Stimulated activated CD4-positive, alpha-beta T cell treated with anti-CD3 and anti-CD28 coated beads, Interleukin-2, amount 100 ng/mL, for 24 hours (primary cell): ENCODE data around the gene ATRN.
"Not testable (repeated sequence)": the region's sequence is repeated elsewhere in the genome, so short reads cannot be mapped to it uniquely, and the experiment has no call there.

ENCODE experiments used
- DNase-seq, 2 donors: peaks; one replicate each; pipeline ENCODE4 v3.0.0-alpha.2; 2020

The ATRN gene

GRCh38 chr20:3521852-3522740 lies 51.3 kb downstream of the ATRN start:
- no peak for DNase-seq

- not testable (repeated sequence) for DNase-seq
These were observed 53.9 kb downstream of the ATRN start for GRCh38 chr20:3524696-3525095.

GRCh38 chr20:3532089-3532615 lies 61.3 kb downstream of the ATRN start:
- no peak for DNase-seq

- not testable (repeated sequence) for DNase-seq
These were observed 66.9 kb downstream of the ATRN start for GRCh38 chr20:3537733-3538132.

- no peak for DNase-seq
These were observed 68.7 kb downstream of the ATRN start for GRCh38 chr20:3539311-3540107.

GRCh38 chr20:3541887-3542721 lies 71.3 kb downstream of the ATRN start:
- DNase-seq: no peak

- DNase-seq: no peak
These were observed 73.2 kb downstream of the ATRN start for GRCh38 chr20:3543901-3544507.

GRCh38 chr20:3545401-3545925 lies 74.6 kb downstream of the ATRN start:
- DNase-seq: no peak

GRCh38 chr20:3547906-3548305 lies 77.1 kb downstream of the ATRN start:
- DNase-seq: no peak

GRCh38 chr20:3550837-3551236 lies 80.0 kb downstream of the ATRN start:
- no peak for DNase-seq

- no peak for DNase-seq
These were observed 81.0 kb downstream of the ATRN start for GRCh38 chr20:3551681-3552434.

- DNase-seq: no peak
These were observed 82.8 kb downstream of the ATRN start for GRCh38 chr20:3553663-3554062.

- DNase-seq: no peak
These were observed 86.5 kb downstream of the ATRN start for GRCh38 chr20:3557237-3557785.

GRCh38 chr20:3559231-3559630 lies 88.4 kb downstream of the ATRN start:
- DNase-seq: no peak

GRCh38 chr20:3559637-3560036 lies 88.8 kb downstream of the ATRN start:
- DNase-seq: no peak

GRCh38 chr20:3560162-3560561 lies 89.3 kb downstream of the ATRN start:
- DNase-seq: no peak

GRCh38 chr20:3560578-3560977 lies 89.8 kb downstream of the ATRN start:
- no peak for DNase-seq

GRCh38 chr20:3563133-3563532 lies 92.3 kb downstream of the ATRN start:
- no peak for DNase-seq

GRCh38 chr20:3563548-3564177 lies 92.8 kb downstream of the ATRN start:
- DNase-seq: no peak

GRCh38 chr20:3565851-3566250 lies 95.0 kb downstream of the ATRN start:
- no peak for DNase-seq

- no peak for DNase-seq
These were observed 101.3 kb downstream of the ATRN start for GRCh38 chr20:3572151-3572550.
